Activated T-helper 1 cell treated with anti-CD3 and anti-CD28 coated beads, Interleukin-12 subunit alpha, Interleukin-12 subunit beta, Interleukin-2, Interleukin-4 antibody, amounts not matched to agents 30 ng/mL and 10 ng/mL and 1 ng/mL, durations not matched to agents 14 hours and 24 hours and 36 hours (primary cell): Measurements from ENCODE around the gene RIMKLB. TPM values are rescaled to one million over a fixed set of nuclear protein-coding genes. Genes with fewer than 3 reads are reported as not detected.
"Not testable (repeated sequence)": the region's sequence is repeated elsewhere in the genome, so short reads cannot be mapped to it uniquely, and the experiment has no call there.

Source experiments
- DNase-seq: peaks from one replicate; pipeline ENCODE4 v3.0.0; 2021; ENCODE audit warnings: low spot score
- H3K27ac Mint-ChIP-seq: one replicate; pipeline ENCODE4 v1.8.0; 2021; ENCODE audit warnings: mild to moderate bottlenecking, mixed read lengths
- H3K27me3 Mint-ChIP-seq: one replicate; pipeline ENCODE4 v1.8.0; 2022; ENCODE audit warnings: mild to moderate bottlenecking, moderate library complexity, mixed read lengths; ENCODE audit not compliant: insufficient read depth
- H3K36me3 Mint-ChIP-seq: one replicate; pipeline ENCODE4 v1.8.0; 2021; ENCODE audit warnings: low read depth, mixed read lengths
- H3K4me1 Mint-ChIP-seq: one replicate; pipeline ENCODE4 v1.8.0; 2021; ENCODE audit warnings: low read depth, mixed read lengths
- H3K4me3 Mint-ChIP-seq: one replicate; pipeline ENCODE4 v1.8.0; 2021; ENCODE audit warnings: mild to moderate bottlenecking, moderate library complexity, mixed read lengths
- H3K9me3 Mint-ChIP-seq: one replicate; pipeline ENCODE4 v1.8.0; 2021; ENCODE audit warnings: mixed read lengths
- intact Hi-C: fragments of 100-400 bp; cut with micrococcal nuclease; formaldehyde crosslinking; loops from one replicate; pipeline ENCODE4 v1.15.1; 2024
- total RNA-seq: library from RNA; stranded (reverse); gene quantifications from 2 replicates; pipeline ENCODE4 v1.2.3, GENCODE V29; 2022

RIMKLB gene
- total RNA-seq, 1 donor from 2014 or later, result 0.52 TPM

- Mint-ChIP-seq H3K4me3 (peak overlapping the region; percentile 86), H3K27me3 (peaks cover 61% of the 10 kb centered on the region), H3K9me3 (no peaks in the 10 kb centered on the region), H3K36me3 (peaks cover 3% of the 10 kb centered on the region), H3K4me1 (peaks cover 12% of the 10 kb centered on the region), H3K27ac (peak overlapping the region; percentile 65)
- no peak for DNase-seq
- intact Hi-C loops, result loop anchor here (2.0 kb wide), 1 partner anchor 49 kb away; no protein-coding TSS in a partner anchor
These were observed 501 bp downstream of the RIMKLB start for GRCh38 chr12:8698132-8698851.

DNA sequence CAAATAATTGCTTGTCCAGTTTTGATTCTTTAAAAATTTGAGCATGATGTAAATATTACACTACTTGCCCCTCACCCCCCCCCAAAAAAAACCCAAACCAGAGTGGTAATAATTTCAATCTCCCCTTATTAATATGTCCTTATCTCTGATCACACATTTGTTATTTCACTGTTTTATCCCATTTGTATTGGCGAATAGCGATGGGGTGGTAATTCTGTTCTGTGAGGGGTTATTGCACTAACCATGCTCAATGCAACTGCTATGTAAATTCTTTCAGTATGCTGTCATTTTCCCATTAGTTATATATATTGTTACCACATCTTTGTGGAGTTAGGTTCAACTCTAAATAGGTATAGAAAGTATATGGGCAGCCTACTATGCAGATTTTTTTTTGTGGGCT lies 1.1 kb downstream of the RIMKLB start:
- no peak for DNase-seq
- intact Hi-C loops, result loop anchor here (2.0 kb wide), 1 partner anchor 50 kb away; no protein-coding TSS in a partner anchor
- H3K27me3 Mint-ChIP-seq, result peaks cover 64% of the 10 kb centered on the region
- H3K36me3 Mint-ChIP-seq, result peaks cover 3% of the 10 kb centered on the region
- peak overlapping the region; percentile 29 for H3K27ac Mint-ChIP-seq
- H3K9me3 Mint-ChIP-seq, result no peaks in the 10 kb centered on the region
- H3K4me3 Mint-ChIP-seq, result peak overlapping the region; percentile 86
- peaks cover 12% of the 10 kb centered on the region for H3K4me1 Mint-ChIP-seq

GRCh38 chr12:8699714-8700113 lies 1.9 kb downstream of the RIMKLB start:
- H3K27ac Mint-ChIP-seq, result no peak overlapping the region
- H3K4me1 Mint-ChIP-seq, result peaks cover 12% of the 10 kb centered on the region
- no peaks in the 10 kb centered on the region for H3K9me3 Mint-ChIP-seq
- H3K4me3 Mint-ChIP-seq, result peak overlapping the region; percentile 34
- intact Hi-C loops, result loop anchor here (2.0 kb wide), 1 partner anchor 51 kb away; no protein-coding TSS in a partner anchor
- H3K36me3 Mint-ChIP-seq, result peaks cover 3% of the 10 kb centered on the region
- DNase-seq, result no peak
- H3K27me3 Mint-ChIP-seq, result peaks cover 64% of the 10 kb centered on the region

DNA sequence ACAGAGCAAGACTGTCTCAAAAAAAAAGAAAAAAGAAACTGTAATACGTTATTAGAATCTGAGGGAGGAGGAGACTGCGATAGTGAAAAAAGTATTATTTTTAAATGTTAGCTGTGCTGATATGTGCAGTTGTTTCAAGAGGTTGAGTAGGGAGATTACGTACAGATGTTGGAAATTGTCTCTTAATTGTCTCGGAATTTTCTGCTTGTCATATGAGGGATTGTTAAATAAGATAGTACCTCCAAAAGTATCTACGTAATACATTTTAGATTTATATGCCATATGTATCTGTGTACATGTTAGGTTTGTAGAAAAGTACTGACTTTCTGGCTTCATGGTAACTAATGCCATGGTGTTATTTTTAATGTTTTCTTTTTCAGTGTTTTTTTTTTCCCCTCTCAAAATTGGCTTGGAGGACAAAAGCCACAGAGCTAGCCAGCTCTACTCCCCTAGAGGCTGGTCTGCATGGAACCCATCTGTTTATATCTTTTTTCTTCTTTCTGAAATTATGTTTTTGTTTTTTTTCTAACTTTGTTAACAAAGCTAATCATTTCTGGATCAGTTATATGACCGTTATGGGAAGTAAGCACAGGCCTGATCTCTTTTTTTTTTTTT lies 3.4 kb downstream of the RIMKLB start:
- Mint-ChIP-seq H3K27ac (no peak overlapping the region), H3K4me1 (peaks cover 12% of the 10 kb centered on the region), H3K36me3 (peaks cover 3% of the 10 kb centered on the region), H3K27me3 (peaks cover 57% of the 10 kb centered on the region), H3K9me3 (no peaks in the 10 kb centered on the region), H3K4me3 (no peak overlapping the region)
- no peak for DNase-seq
- intact Hi-C loops, result no loop called here

DNA sequence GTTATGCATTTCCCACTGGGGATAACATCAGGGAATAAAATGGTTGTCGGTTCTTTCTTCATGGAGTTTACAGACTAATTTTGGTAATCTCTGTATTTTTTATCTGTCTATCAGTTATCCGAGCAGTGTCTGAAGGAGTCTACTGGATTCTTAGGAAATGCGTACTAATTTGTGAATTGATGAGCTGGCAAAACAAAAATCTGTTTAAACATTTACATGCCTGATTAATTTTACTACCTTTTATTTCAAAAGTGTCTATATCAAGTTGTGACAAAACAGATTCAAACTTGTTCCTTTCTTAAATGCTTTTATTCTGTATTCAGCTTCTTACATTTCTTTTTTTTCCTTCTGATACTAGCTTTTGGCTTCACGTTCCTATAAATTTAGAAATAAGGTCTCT lies 4.4 kb downstream of the RIMKLB start:
- peaks cover 1% of the 10 kb centered on the region for H3K36me3 Mint-ChIP-seq
- H3K4me3 Mint-ChIP-seq, result no peak overlapping the region
- H3K27ac Mint-ChIP-seq, result no peak overlapping the region
- DNase-seq, result no peak
- intact Hi-C loops, result no loop called here
- no peaks in the 10 kb centered on the region for H3K9me3 Mint-ChIP-seq
- H3K4me1 Mint-ChIP-seq, result peaks cover 6% of the 10 kb centered on the region
- H3K27me3 Mint-ChIP-seq, result peaks cover 50% of the 10 kb centered on the region

GRCh38 chr12:8709124-8709830 lies 11.5 kb downstream of the RIMKLB start:
- DNase-seq, result no peak
- H3K4me1 Mint-ChIP-seq, result no peaks in the 10 kb centered on the region
- intact Hi-C loops, result no loop called here
- H3K27me3 Mint-ChIP-seq, result peaks cover 12% of the 10 kb centered on the region
- no peak overlapping the region for H3K4me3 Mint-ChIP-seq
- no peaks in the 10 kb centered on the region for H3K36me3 Mint-ChIP-seq
- no peak overlapping the region for H3K27ac Mint-ChIP-seq
- H3K9me3 Mint-ChIP-seq, result no peaks in the 10 kb centered on the region

DNA sequence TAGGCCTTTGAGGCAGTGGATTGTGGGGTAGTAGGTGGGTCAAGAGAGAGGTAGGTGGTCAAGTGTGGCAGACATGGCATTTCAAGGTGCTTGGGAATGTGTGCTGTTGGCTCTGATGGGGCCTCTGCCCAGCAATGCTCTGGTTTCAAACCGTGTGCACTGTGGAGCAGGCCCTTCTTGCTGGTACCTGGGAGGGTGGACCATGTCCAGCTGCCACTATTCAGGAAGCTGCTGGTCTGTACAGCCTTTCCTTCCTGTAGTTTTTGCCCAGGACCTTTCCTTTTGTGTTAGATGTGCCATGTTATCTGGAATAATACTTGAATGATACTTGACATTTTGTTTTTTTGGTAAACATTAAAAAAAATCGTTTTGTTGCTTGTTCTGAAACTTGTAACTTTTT lies 14.8 kb downstream of the RIMKLB start:
- H3K4me3 Mint-ChIP-seq, result no peak overlapping the region
- no peaks in the 10 kb centered on the region for H3K4me1 Mint-ChIP-seq
- H3K9me3 Mint-ChIP-seq, result no peaks in the 10 kb centered on the region
- DNase-seq, result no peak
- peaks cover 8% of the 10 kb centered on the region for H3K27me3 Mint-ChIP-seq
- no peaks in the 10 kb centered on the region for H3K36me3 Mint-ChIP-seq
- H3K27ac Mint-ChIP-seq, result no peak overlapping the region
- intact Hi-C loops, result no loop called here

DNA sequence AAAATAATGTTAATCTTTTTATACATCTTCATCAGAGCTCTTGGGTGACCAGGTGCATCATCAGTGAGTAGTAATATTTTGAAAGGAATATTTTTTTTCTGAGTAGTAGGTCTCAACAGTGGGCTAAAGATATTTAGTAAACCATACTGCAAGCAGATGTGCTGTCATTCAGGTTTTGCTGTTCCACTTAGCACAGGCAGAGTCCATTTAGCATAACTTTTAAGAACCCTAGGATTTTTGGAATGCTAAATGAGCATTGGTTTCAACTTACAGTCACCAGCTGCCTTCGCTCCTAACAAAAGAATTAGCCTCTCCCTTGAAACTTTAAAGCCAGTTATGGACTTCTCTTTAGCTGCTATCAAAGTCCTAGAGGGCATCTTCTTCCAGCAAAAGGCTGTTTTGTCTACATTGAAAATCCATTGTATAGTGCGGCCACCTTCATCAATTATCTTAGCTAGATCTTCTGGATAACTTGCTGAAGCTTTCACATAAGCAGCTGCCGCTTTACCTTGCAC lies 24.6 kb downstream of the RIMKLB start:
- H3K27me3 Mint-ChIP-seq, result peaks cover 4% of the 10 kb centered on the region
- H3K9me3 Mint-ChIP-seq, result no peaks in the 10 kb centered on the region
- H3K27ac Mint-ChIP-seq, result no peak overlapping the region
- intact Hi-C loops, result no loop called here
- no peaks in the 10 kb centered on the region for H3K4me1 Mint-ChIP-seq
- H3K36me3 Mint-ChIP-seq, result no peaks in the 10 kb centered on the region
- H3K4me3 Mint-ChIP-seq, result no peak overlapping the region
- DNase-seq, result no peak

GRCh38 chr12:8734873-8735381 lies 37.1 kb downstream of the RIMKLB start:
- no peak for DNase-seq
- Mint-ChIP-seq H3K9me3 (no peaks in the 10 kb centered on the region), H3K36me3 (no peaks in the 10 kb centered on the region), H3K27ac (no peak overlapping the region), H3K27me3 (peaks cover 3% of the 10 kb centered on the region), H3K4me1 (no peaks in the 10 kb centered on the region), H3K4me3 (no peak overlapping the region)
- intact Hi-C loops, result no loop called here

- DNase-seq, result no peak
- intact Hi-C loops, result no loop called here
- H3K4me3 Mint-ChIP-seq, result no peak overlapping the region
- H3K4me1 Mint-ChIP-seq, result no peaks in the 10 kb centered on the region
- H3K27ac Mint-ChIP-seq, result no peak overlapping the region
- peaks cover 4% of the 10 kb centered on the region for H3K27me3 Mint-ChIP-seq
- H3K36me3 Mint-ChIP-seq, result no peaks in the 10 kb centered on the region
- H3K9me3 Mint-ChIP-seq, result no peaks in the 10 kb centered on the region
These were observed 44.7 kb downstream of the RIMKLB start for GRCh38 chr12:8742501-8742900.

DNA sequence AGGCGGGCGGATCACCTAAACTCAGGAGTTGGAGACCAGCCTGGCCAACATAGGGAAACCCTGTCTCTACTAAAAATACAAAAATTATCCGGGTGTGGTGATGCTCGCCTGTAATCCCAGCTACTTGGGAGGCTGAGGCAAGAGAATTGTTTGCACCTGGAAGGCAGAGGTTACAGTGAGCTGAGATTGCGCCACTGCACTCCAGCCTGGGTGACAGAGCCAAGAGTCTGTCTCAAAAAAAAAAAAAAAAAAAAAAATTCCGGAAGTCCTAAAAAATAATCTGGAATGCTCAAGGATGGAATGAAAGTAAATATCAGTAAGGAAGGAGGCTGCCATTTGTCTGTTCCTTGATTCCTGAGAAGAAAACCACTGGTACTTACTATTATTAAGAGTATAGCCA lies 45.3 kb downstream of the RIMKLB start:
- H3K4me3 Mint-ChIP-seq, H3K27ac Mint-ChIP-seq, H3K9me3 Mint-ChIP-seq, H3K27me3 Mint-ChIP-seq, H3K36me3 Mint-ChIP-seq, H3K4me1 Mint-ChIP-seq, DNase-seq, intact Hi-C loops: not testable (repeated sequence)

GRCh38 chr12:8745631-8746030 lies 47.8 kb downstream of the RIMKLB start:
- intact Hi-C loops, H3K36me3 Mint-ChIP-seq, H3K4me1 Mint-ChIP-seq, H3K4me3 Mint-ChIP-seq, H3K27ac Mint-ChIP-seq, H3K27me3 Mint-ChIP-seq, DNase-seq, H3K9me3 Mint-ChIP-seq: not testable (repeated sequence)

DNA sequence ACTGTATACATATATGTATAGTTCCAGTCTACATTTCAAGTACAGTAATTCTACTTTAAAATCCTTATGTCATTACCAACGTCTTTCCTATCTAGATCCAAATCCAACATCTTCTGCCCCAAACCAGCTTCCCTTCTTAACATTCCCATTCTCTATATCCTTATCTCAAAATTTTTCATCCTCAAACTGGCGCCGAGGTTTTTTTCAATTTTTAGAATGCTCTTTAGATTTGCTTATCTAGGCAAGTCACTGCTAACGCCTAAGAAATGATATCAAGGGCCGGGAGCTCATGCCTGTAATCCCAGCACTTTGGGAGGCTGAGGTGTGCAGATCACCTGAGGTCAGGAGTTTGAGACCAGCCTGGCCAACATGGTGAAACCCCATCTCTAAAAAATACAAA lies 48.3 kb downstream of the RIMKLB start:
- intact Hi-C loops, result no loop called here
- no peaks in the 10 kb centered on the region for H3K36me3 Mint-ChIP-seq
- no peak for DNase-seq

More for the DNA sequence above, 48.3 kb downstream of the RIMKLB start:
- H3K4me3 Mint-ChIP-seq, result no peak overlapping the region
- H3K27ac Mint-ChIP-seq, result no peak overlapping the region
- no peaks in the 10 kb centered on the region for H3K9me3 Mint-ChIP-seq
- H3K4me1 Mint-ChIP-seq, result no peaks in the 10 kb centered on the region
- H3K27me3 Mint-ChIP-seq, result peaks cover 4% of the 10 kb centered on the region
